HS-5 (cell line): ENCODE data around the gene SPO11.
"Not testable (repeated sequence)": the region's sequence is repeated elsewhere in the genome, so short reads cannot be mapped to it uniquely, and the experiment has no call there.

ENCODE experiments used
- DNase-seq: peaks from one replicate; pipeline ENCODE4 v3.0.0-alpha.2; 2012; ENCODE audit warnings: low read depth

The SPO11 gene

GRCh38 chr20:57341663-57342062 is 12.1 kb downstream of the SPO11 start:
- no peak for DNase-seq

- DNase-seq = no peak
These were observed 13.2 kb downstream of the SPO11 start for GRCh38 chr20:57342829-57343228.

GRCh38 chr20:57346477-57346876 is 16.9 kb downstream of the SPO11 start:
- DNase-seq = peak; percentile 81

GRCh38 chr20:57347393-57347792 is 17.8 kb downstream of the SPO11 start:
- DNase-seq = no peak

- not testable (repeated sequence) for DNase-seq
These were observed 18.8 kb downstream of the SPO11 start for GRCh38 chr20:57348200-57348921.

GRCh38 chr20:57348922-57349574 is 19.4 kb downstream of the SPO11 start:
- DNase-seq = not testable (repeated sequence)

DNA sequence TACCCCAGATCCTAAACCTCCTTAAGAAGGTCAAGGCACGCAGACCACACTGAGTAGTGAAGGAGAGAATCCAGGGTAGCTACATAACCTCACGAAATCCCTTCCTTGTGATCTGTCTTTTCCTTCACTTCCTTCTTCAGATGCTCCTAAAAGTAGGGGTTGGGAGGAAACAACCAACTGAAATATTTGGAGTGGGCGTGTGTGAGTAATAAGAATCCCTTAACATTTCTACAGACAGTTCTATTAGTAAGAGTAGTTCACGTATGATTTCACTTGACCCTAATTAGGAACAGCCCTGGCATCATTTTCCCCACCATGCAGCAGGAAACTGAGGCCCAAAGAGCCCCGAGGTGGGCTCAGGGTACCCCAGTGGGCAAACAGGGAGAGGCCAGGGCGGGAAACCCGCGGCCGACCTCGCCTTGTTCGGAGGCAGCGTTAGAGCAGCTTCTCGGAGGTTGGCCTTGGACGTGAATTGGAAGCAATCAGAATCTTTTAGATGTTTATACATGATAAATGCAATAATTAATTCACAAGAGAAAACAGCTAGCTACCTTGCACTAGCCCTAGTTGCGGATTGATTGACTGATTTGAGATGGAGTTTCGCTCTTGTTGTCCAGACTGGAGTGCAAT is 20.6 kb downstream of the SPO11 start:
- no peak for DNase-seq

DNA sequence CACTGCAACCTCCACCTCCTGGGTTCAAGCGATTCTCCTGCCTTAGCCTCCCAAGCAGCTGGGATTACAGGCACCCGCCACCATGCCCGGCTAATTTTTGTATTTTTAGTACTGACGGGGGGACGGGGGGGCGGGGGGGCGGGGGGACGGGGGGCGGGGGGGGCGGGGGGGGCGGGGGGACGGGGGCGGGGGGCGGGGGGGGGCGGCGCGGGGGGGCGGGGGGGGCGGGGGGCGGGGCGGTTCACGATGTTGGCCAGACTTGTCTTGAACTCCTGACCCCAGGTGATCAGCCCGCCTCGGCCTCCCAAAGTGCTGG is 21.1 kb downstream of the SPO11 start:
- DNase-seq = not testable (repeated sequence)

DNA sequence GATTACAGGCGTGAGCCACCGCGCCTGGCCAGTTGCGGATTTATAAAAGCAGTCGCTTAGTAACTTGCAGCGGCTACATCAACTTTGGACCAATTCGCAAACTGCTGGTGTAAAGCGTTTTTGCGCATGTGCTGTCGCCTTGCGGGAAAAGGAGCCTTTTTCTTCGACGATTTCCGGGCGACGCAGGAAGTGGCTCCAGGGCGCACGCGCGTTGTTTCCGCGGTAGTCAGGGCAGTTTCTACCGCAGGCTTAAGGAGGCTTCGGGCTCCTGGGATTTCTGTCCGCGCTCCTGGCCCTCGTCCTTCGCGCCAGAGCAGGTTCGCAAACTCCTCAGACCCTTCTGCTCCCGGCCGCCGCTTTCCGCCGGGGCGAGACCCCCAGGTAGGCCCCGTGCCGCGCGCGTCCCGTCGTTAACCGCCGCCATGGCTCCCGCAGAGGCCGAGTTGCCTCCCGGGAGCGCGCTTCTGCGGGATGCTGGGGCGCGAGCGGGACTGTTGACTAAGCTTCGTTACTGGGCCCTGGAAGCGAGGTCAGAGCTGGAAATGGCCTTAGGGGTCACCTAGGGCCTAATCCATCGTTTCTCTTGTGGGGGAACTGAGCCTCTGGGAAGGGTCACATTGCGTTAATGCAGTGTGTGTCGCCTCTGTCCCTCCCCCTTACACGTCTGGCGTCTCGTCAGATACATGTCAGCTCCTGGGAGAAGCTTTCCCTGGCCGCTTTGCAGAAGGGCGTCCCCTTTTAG is 21.6 kb downstream of the SPO11 start, which contains the start of gene RAE1:
TSS of gene RAE1 (plus strand) at position 214 of the 742 bp plus-strand sequence. CDS start 2,784 bp downstream, outside the sequence.
- DNase-seq = peak; percentile 62

DNA sequence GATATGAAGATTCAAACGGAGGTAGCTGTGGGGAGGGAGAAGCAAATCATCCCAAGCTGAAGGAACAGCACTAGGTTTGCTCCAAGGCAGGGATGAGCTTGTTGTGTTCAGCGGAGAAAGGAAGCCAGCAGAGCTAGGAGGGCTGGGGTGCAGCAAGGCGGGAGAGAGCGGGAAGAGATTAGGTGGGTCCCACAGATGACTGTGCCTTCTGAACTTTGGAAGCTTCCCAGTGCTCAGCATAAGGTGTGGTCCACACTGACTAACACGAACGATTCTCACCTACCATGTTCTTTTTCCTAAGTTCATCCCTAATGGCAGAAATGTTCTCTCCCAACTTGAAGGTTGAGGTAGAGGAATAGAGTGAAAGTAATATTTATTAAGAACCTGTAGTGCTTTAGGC is 22.7 kb downstream of the SPO11 start:
- no peak for DNase-seq

- no peak for DNase-seq
These were observed 23.7 kb downstream of the SPO11 start for GRCh38 chr20:57353351-57353750.

DNA sequence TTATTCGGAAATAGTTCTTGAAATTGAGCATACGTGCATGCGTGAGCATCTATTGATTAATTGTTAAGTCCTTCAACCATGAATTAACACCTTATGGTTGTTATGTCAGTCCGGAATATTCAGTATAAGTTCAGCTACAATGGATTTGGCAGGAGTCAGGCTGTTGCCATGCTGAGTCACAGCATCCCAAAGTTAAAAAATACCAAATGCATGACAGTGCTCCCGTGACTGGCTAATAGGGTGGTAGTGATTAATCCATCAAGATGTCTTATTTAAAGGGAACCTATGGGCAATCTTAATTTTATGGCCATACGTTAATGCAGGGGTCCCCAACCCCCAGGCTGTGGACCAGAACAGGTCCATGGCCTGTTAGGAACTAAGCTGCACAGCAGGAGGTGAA is 31.9 kb downstream of the SPO11 start:
- peak; percentile 68 for DNase-seq

- no peak for DNase-seq
These were observed 34.8 kb downstream of the SPO11 start for GRCh38 chr20:57364451-57364850.

GRCh38 chr20:57369596-57369995 is 40.0 kb downstream of the SPO11 start:
- DNase-seq = no peak

DNA sequence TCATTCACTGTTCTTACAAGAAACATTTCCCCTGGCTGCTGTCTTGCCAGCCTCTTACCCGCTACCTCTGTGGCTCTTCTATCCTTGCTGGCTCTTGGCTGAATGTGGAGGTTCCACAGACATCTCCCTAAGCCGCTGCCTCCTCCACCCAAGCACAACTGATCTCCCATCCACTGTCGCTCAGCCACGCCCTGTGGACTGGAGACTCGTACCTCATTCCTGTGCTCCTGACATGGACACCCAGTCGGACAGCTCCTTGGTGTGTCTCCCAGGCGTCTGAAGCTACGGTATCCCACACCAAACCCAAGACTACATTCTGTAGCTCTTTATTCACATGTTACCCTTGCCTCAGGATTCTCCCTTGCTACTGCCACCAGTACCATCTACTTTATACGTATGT is 40.7 kb downstream of the SPO11 start:
- DNase-seq = no peak

DNA sequence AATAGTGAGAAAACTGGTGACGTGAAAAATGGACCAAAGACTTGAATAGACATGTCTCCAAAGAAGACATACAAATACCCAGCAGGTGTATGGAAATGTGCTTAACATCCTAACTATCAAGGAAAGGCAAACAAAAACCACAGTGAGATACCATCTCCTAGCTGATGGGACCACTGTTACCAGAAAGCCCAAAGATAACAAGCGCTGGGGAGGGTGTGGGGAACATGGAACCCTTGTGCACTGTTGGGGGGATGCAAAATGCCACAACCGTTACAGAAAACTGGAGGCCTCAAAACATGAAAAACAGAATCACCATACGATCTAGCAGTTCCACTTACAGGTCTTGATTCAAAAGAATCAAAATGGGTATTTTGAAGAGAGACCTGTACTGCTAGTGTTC is 41.8 kb downstream of the SPO11 start:
- no peak for DNase-seq

GRCh38 chr20:57372157-57372556 is 42.6 kb downstream of the SPO11 start:
- no peak for DNase-seq

- no peak for DNase-seq
These were observed 43.2 kb downstream of the SPO11 start for GRCh38 chr20:57372581-57373350.

DNA sequence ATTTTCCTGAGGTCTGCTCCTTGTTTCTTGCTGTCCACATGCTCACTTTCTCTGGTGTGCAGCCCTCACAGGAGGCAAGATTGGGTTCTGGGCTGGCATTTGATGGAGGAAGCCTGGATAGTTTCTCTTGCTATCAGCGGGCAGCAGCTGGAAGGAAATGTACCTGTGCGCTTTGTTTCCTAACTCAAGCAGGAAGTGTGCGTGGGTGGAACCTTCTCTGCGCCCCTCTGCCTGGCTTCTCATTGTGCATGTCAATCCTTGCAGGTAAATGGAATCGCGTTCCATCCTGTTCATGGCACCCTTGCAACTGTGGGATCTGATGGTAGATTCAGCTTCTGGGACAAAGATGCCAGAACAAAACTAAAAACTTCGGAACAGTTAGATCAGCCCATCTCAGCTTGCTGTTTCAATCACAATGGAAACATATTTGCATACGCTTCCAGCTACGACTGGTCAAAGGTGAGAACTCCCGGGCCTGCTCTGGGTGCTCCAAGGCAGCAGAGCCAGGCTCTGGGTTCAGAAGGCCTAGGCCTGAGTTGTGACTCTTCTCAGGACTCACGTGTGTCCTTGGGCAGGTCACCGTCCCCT is 44.8 kb downstream of the SPO11 start:
- DNase-seq = no peak

GRCh38 chr20:57374931-57375651 is 45.5 kb downstream of the SPO11 start:
- no peak for DNase-seq
